Activated CD4-positive, alpha-beta T cell treated with anti-CD3 and anti-CD28 coated beads for 1 hour (primary cell): ENCODE measurements around the gene SACM1L.

Experiments used
- DNase-seq: peaks from one replicate; pipeline ENCODE4 v3.0.0-alpha.2; 2020

Gene SACM1L

GRCh38 chr3:45688882-45689786 is at the start of gene SACM1L:
Gene SACM1L, plus strand, starts transcription at chr3:45689396. Its CDS starts 70 bp downstream, at chr3:45689466.
- peak; percentile 90 for DNase-seq

DNA sequence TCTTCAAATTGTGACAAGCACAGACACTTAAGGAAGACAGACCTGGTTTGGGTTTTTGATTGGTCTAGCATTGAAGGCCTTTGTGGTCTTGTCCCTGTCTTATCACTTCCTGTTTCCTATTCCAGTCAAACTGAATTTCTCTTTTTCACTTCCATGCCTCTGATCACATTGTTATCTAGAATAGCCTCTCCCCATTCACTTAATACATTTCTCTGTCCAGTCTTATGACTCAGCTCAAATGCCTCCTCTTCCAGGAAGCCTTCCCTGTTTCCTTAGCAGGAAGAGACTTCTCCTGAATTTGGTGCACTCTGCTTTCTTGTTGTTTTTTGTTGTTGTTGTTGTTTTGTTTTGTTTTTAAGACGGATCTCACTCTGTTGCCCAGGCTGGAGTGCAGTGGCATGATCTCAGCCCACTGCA is 49.1 kb upstream of the SACM1L start:
- no peak for DNase-seq

GRCh38 chr3:45640724-45641361 is 48.4 kb upstream of the SACM1L start:
- DNase-seq = no peak

GRCh38 chr3:45641756-45642155 is 47.4 kb upstream of the SACM1L start:
- DNase-seq = no peak

DNA sequence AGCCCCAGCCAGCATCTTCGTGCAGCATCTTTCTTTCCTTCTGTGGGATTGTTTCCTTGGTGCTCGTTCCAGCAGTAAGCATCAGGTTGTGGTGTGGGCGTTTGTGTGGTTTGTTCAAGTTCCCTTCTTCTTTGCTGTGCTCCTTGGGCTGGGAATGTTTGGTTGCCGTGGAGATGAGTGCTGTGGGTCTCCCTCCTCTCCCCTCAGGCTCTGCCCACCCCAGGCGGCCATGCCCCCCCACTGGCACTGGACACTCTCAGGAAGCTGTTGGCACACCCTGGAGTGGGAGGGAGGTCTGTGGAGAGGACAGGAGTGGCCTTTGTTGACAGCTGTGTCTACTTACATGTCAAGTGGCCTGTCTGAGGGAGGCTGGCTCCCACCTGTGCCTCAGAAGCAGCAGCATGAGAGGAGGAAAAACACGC is 46.5 kb upstream of the SACM1L start:
- DNase-seq = no peak

GRCh38 chr3:45644063-45644790 is 45.0 kb upstream of the SACM1L start:
- no peak for DNase-seq

DNA sequence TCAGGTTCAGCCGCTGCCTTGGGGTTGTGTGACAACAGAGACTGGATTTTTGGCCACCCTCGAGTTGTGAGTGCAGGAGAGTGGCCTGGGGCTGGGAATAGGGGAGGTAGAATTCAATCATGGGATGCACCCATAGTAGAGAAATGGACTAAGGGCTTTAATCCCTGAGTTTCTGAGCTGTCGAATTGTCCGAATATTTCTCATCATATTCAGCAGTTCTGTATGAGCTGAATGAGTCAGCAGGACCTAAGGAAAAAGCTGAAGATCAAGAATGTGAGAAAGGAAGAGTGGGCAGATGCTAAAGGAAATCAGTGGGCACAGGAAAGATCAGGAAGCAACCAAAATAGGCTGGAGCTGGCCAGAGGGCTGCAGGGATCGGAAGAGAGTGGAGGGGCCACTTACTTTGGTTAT is 44.4 kb upstream of the SACM1L start:
- DNase-seq = no peak

DNA sequence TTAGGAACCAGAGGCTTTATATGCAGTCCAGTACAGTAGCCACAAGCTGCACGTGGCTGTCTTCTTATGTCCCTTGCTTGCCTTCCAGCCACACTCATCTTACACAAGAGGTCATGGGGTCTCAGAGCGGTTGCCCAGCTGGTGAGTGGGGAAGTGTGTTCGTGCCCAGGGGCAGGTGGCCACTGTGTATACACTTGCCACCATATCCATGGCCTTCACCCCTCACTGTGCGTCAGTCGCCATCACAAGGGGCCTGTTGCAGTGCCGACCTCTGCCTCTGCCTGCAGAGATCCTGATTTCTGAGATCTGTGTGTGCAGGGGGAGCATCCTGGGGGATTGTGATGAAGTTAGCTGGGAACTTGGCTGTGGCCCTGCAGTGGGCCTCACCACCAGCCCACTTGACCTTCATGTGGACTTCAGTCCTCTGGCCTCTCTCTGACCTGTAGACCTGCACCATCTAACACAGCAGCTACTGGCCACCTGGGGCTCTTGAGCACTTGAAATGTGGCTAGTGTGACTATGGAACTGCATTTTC is 43.1 kb upstream of the SACM1L start:
- DNase-seq = no peak

DNA sequence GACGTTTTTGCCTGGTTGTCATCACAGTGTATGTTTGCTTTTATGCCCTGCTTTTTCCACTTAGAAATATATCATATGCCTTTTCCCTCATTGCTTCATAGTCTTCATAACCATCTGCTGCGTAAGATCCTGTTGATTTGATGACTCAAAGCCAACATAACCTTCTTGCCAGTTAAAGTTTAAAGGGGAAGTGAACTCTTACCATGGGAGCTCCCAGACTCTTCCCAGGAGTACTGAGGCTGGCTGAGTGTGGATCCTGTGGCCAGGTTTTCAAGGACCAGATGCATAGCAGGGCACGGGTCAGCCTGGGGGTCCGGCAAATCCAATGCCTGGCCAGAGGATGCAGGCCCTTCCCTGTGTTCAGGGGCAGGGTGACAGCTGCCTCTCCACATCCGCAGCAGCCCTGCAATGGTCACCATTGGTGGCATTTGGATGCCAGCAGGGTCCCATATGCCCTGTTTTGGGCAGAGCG is 42.0 kb upstream of the SACM1L start:
- no peak for DNase-seq

GRCh38 chr3:45653205-45653604 is 36.0 kb upstream of the SACM1L start:
- DNase-seq = no peak

DNA sequence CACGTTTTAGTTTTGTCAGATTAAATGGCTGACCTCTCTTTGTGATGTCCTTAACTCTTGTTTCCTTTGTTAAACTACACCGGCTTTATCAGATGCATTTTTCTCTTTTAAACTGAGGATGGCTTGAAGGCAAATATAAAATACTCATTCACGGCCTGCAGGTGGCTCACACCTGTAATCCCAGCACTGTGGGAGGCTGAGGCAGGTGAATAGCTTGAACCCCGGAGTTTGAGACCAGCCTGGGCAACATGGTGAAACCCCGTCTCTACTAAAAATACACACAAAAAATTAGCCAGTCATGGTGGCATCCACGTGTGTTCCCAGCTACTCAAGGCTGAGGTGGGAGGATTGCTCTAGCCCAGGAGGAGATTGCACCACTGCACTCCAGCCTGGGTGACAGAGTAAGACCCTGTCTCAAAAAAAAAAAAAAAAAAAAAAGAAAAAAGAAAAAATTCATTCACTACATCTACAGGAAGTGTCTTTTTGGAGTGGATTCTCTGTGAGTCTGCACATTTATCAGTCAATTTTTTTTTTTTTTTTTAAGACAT is 34.7 kb upstream of the SACM1L start:
- no peak for DNase-seq

DNA sequence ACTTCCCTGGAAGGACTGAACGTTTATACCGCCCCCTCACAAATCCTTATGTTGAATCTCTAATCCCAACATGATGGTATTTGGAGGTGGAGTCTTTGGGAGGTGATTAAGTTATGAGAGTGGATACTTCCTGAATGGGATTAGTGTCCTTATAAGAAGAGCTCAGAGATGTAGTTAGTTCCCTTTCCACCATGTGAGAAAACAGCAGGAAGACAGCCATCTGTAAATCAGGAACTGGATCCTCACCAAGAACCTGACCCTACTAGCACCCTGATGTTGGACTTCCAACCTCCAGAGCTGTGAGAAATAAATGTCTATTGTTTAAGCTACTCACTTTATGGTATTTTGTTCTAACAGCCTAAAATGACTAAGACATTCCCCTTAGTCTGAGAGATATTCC is 33.3 kb upstream of the SACM1L start:
- no peak for DNase-seq

DNA sequence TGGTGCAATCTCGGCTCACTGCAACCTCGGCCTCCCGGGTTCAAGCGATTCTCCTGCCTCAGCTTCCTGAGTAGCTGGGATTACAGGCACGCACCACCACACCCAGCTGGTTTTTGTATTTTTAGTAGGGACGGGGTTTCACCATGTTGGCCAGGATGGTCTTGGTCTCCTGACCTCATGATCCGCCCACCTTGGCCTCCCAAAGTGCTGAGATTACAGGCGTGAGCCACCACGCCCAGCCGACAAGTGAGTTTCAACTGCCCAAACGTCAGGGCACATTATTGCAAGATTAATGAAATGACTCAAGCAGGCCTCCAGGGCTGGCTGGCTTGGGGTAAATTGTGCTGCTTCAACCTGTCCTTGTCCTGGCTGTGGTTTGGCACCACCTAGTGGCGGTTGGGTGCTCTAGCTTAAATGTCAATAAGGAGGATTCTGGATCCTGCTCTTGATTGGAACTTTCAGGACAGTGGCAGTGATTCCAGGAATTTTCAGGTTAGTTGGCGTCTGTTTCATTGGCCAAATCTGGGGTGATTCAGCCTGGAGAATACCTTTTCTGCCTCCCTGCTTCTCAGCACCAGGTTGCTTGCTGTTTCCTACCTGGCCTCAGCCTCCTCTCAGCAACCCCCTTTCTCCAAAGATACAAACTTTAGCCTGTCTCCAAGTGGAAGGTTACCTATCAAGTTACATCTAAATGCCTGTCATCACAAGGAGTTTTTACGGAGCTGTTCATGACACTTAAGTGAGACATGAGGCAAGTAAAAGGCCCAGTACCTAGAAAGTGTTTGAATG is 32.4 kb upstream of the SACM1L start:
- DNase-seq = peak; percentile 75

DNA sequence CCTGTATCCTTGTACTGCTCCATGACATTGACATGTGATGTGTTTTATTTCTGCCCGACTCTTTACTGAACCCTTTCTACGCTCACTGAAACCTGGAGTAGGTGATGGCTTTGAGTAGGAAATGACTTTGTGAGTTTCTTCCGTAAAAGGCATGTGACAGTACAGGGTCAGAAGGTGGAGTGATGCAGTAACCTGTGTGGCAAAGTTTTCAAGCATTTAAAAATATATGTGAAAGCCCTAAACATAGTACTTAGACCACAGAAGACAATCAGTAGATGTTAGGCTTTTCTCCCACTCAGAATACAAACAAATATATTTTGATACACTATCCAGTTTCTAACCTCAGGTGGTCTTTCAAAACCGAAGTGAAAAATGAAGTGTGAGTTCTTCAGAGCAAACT is 31.3 kb upstream of the SACM1L start:
- DNase-seq = no peak

DNA sequence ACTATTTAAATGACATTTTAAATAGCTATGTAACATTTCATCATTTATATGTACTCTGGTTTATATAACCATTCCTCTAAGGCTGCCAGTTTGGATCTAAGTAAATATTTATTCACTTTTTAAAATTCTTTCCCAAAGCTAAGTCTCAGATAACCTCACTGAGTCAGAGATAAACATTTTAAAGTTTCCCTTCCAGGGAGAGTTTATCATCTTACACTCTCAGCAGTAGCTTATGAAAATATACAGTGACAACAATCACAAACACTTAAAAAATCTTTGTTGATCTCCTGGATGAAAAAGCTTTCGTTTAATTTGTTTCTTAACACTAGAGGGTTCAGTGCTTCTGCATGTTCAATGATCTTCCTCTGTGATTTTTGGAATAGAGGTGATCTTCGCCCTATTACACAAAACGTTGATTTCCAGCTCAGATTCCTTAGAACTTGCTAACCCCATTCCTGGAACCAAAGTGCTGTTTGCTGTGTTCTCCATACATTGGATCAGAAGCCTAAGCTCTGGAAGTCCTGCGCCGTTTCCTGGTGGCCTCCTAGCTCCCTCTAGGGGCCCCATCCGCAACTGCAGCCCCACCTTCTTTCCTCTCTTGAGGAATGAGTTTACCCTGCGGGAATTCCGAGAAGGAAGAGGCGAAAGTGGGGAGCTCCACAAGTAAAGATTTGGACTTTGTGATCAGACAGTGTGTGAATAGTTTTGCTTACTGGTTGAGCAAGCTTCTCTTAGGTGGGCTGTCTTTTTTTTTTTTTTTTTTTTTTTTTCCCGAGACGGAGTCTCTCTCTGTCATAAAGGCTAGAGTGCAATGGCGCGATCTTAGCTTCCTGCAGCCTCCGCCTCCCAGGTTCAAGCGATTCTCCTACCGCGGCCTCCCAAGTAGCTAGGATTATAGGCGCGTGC is 29.3 kb upstream of the SACM1L start:
- DNase-seq = no peak

DNA sequence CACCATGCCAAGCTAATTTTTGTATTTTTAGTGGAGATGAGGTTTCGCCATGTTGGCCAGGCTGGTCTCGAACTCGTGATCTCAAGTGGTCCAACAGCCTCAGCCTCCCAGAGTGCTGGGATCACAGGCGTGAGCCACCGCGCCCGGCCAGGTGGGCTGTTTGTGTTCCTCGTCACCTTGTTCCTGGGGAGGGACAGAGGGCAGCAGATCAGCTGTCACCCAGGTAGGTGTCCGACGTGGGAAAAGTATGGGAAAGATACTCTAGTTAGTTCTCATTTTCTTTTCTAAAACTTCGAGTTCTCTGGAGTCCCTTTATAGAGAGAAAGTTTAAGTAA is 28.7 kb upstream of the SACM1L start:
- no peak for DNase-seq

DNA sequence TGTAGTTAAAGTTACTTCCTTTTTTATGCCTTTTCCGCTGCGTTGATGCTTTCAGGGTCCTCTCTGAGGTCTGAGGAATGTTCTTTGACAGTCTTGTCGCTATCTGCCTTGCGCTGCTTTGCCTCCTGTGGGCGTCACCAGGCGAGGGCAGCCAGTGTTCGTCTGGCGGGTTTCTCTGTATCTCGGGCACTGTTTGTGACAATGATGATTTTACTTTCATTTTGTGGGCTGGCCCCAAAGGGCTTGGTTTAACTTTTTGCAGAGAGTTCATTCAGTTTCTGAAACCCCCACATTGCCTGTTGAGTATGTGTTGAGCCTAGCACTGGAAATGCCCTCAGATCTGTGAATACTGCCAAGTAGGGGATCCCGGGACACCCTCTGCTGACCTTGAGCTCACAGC is 24.6 kb upstream of the SACM1L start:
- peak; percentile 59 for DNase-seq

DNA sequence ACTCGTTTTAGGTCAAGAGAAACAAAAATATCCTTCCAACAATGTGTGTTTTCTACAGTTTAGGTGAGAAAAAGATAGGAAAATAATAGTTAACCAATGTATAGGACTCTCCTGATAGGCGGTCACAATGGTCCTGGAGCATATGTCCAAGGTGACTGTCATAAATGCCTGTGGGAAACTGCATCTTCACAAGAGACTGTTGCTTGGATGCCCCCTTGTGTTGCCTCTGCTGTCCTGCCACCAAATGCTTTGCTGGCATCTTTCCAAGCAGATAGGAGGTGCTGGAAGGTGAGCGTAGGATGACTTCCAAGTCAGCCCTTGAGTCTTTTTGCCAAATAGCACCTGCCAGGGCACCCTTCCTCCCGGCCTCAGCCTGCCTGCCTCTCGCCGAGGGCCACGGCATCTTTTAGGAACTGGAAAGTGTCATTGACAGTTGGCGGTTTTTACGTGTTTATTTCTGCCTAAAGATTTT is 24.1 kb upstream of the SACM1L start:
- peak; percentile 41 for DNase-seq

DNA sequence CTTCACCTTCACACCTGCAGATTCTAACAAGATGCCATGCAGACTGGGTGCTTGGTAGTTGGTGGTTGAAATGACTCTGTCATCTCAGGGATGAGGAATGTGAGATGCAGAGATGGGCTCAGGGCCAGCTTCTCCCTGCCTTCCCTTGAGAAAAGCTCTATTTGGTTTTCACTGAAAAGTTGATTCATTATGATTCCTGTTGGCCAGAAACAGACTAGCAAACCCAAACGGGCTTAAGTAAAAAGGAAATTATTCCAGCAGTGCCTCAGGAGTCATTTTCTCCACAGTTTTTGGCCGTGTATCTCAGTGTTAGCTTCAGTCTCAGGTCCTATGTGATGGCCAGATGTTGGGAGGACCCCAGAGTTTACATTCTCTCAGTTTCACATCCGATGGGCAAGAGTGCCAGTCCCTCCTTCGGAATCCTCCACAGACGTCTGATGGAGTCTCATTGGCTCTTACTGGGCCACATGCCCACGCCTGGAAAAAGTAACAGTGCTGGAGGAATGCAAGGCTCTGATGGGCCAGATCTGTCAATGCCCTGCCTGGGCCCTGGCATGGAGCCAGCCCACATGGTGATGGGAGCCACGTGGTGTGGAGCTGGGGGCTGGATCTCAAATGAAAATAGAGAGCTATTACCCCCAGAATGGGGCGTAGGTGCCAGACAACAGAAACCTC is 22.3 kb upstream of the SACM1L start:
- DNase-seq = no peak

DNA sequence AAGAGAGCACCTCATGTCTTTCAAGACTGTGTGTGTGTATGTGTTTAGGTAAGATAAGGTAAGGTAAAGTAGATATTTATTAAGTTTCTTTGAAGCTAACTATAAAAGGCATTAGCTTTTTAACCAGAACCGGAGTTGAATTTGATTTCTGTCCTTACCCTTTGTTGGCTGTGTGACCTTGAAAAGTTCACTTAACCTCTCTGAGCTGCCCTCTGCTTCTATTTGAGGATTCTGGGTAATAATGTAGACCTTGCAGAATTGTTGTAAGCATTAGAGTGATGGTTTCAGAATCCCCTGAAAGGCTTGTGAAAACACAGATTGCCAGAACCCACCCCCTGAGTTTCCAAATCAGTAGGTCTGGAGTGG is 21.6 kb upstream of the SACM1L start:
- DNase-seq = no peak
